ENCODE results near the gene IMPDH1.

Gene IMPDH1

GRCh38 chr7:128359939-128360338, 49.8 kb downstream of the IMPDH1 start:
- no peak for DNase-seq

GRCh38 chr7:128359336-128359735, 50.4 kb downstream of the IMPDH1 start:
- DNase-seq: no peak

GRCh38 chr7:128358233-128358632, 51.5 kb downstream of the IMPDH1 start:
- DNase-seq: no peak

GRCh38 chr7:128357217-128357613, 52.6 kb downstream of the IMPDH1 start:
- no peak for DNase-seq

GRCh38 chr7:128356546-128357216, 53.1 kb downstream of the IMPDH1 start:
- no peak for DNase-seq

GRCh38 chr7:128353610-128354009, 56.2 kb downstream of the IMPDH1 start:
- no peak for DNase-seq

GRCh38 chr7:128353189-128353588, 56.6 kb downstream of the IMPDH1 start:
- DNase-seq: no peak

- no peak for DNase-seq
Measured at GRCh38 chr7:128352636-128353035, 57.1 kb downstream of the IMPDH1 start.

- no peak for DNase-seq
Measured at GRCh38 chr7:128352153-128352537, 57.6 kb downstream of the IMPDH1 start.

GRCh38 chr7:128351296-128352152, 58.3 kb downstream of the IMPDH1 start:
- DNase-seq: no peak

- DNase-seq: no peak
Measured at GRCh38 chr7:128350708-128351295, 59.0 kb downstream of the IMPDH1 start.

- no peak for DNase-seq
Measured at GRCh38 chr7:128349466-128349825, 60.3 kb downstream of the IMPDH1 start.

GRCh38 chr7:128347647-128348097, 62.1 kb downstream of the IMPDH1 start:
- no peak for DNase-seq

- DNase-seq: no peak
Measured at GRCh38 chr7:128344431-128344774, 65.4 kb downstream of the IMPDH1 start.

GRCh38 chr7:128343554-128344430, 66.0 kb downstream of the IMPDH1 start, which contains the start of gene RBM28:
TSS of gene RBM28 (minus strand) at chr7:128343908. CDS start at chr7:128343793, 115 bp downstream.
- DNase-seq: peak; percentile 75

Measured in T-helper 9 cell (primary cell).